GM12872 (cell line): Measurements from ENCODE around the gene SKI.

Experiments used
- TF ChIP-seq, protein P1 (sequence below): IDR thresholded peaks from 3 replicates; pipeline ENCODE4 v1.5.1; 2011; ENCODE audit warnings: low read depth, mild to moderate bottlenecking, low read length, moderate library complexity; ENCODE audit not compliant: insufficient read depth

Gene SKI

DNA sequence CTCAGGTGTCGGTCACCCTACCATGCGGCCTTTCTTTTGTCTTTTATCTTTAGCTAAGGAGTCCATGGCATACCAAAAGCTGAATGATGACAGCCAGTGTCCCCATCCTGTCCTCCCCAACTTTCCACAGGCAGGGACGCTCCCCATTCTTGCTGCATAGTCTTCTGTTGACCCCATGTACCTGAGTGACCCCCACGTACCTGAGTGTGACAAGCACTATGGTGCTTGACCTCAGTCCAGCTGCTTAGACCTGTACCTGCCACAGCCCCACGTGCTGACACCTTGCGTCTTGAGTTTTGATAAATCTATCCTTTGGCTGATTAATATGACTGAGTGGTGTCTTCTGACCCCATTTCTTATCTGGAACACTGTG is 26.9 kb downstream of the SKI start:
- TF ChIP-seq, protein P1, sequence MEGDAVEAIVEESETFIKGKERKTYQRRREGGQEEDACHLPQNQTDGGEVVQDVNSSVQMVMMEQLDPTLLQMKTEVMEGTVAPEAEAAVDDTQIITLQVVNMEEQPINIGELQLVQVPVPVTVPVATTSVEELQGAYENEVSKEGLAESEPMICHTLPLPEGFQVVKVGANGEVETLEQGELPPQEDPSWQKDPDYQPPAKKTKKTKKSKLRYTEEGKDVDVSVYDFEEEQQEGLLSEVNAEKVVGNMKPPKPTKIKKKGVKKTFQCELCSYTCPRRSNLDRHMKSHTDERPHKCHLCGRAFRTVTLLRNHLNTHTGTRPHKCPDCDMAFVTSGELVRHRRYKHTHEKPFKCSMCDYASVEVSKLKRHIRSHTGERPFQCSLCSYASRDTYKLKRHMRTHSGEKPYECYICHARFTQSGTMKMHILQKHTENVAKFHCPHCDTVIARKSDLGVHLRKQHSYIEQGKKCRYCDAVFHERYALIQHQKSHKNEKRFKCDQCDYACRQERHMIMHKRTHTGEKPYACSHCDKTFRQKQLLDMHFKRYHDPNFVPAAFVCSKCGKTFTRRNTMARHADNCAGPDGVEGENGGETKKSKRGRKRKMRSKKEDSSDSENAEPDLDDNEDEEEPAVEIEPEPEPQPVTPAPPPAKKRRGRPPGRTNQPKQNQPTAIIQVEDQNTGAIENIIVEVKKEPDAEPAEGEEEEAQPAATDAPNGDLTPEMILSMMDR: no peak

DNA sequence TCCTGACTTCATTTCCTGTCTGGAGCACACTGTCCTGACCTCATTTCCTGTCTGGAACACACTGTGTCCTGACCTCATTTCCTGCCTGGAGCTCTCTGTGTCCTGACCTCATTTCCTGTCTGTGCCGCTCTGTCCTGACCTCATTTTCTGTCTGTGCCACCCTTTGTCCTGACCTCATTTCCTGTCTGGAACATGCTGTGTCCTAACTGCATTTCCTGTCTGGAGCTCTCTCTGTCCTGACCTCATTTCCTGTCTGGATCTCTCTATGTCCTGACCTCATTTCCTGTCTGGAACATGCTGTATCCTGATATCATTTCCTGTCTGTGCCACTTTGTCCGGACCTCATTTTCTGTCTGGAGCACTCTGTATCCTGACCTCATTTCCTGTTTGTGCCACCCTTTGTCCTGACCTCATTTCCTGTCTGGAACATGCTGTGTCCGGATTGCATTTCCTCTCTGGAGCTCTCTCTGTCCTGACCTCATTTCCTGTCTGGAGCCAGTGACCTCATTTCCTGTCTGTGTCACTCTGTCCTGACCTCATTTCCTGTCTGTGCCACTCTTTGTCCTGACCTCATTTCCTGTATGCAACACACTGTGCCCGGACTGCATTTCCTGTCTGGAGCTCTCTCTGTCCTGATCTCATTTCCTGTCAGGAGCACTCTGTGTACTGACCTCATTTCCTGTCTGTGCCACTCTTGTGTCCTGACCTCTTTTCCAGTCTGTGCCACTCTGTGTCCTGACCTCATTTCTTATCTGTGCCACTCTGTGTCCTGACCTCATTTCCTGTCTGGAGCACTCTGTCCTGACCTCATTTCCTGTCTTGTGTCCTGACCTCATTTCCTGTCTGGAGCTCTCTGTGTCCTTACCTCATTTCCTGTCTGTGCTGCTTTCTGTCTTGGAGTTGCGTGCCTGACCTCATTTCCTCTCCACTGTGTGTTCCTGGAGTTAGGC is 27.6 kb downstream of the SKI start:
- TF ChIP-seq, protein P1: no peak

DNA sequence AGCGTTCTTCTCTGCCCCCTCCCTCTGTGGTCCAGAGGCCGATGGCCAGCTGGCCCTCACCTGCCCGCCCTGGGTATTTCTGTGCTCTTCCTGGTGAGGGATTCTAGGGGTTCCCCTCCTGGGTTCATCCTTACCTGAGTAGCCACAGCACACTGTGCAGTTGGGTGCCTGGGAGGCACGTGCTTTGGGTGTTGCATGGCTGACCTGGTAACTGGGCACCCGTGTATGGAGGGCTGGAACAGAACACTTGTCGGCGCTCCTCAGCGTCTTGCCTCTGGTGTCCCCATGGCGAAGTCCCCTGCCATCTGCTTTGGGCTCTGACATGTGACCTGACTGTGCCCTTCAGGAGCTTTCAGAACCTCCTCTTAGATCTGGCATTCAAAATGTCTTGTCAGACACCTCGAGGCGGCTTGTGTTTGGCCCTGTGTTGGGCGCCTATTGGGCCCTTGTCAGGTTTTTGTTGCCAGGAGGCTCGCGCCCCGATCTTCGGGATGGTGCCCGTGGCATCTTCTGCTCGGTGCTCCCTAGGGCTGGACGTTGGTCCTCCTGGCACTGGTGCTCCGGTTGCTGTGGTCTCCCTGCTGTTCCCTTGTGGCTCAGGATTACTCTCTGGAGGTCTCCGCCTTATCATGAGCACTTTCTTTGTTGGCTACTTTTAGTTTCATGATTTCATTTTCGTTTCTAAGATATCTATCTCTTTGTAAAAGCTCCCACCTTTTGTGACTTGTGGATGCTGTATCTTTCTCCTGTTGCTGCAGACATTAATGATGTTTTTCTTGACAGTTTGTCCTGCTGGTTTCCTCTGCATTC is 28.5 kb downstream of the SKI start:
- TF ChIP-seq, protein P1: no peak

DNA sequence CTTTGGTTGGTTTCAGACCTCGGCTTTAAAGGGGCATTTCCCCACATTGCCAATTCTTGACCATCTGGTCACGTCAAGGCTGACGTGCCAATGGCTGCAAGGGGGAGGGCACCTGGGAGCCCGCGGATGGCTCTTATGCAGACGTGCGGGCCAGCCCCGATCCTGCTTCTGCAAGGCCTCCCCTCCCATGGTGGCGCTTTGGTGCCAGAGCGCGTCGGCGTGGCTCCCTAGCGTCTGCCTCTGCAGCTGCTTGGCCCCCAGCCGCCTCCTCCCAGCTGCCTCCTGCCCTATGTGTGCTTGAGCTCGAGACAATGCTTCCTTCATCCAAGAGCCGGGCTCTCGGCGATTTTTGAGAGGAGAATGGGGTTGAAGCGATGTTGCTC is 29.1 kb downstream of the SKI start:
- TF ChIP-seq, protein P1: no peak

DNA sequence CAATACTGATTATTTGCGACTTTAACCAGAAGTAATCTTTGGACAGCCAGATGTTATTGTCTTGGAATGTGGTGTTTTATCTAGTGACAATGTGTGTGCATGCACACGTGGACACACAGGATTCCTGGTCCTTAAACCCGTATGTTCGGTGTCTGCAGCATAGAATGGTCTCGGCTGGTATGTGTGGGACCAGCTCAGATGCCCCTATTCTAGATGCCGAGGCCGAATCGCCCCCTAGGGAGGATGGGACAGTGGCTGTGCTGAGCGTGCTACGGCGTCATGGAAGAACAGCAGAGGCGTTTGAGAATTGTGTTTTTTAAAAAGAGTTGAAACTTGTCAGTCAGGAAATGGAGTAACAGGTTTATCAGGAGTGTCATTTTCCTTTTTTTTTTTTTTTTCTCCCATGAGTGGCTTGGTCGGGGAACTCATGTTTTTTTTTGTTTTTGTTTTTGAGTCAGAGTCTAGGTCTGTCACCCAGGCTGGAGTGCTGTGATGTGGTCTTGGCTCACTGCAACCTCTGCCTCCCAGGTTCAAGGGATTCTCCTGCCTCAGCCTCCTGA is 30.1 kb downstream of the SKI start:
- TF ChIP-seq, protein P1: no peak

DNA sequence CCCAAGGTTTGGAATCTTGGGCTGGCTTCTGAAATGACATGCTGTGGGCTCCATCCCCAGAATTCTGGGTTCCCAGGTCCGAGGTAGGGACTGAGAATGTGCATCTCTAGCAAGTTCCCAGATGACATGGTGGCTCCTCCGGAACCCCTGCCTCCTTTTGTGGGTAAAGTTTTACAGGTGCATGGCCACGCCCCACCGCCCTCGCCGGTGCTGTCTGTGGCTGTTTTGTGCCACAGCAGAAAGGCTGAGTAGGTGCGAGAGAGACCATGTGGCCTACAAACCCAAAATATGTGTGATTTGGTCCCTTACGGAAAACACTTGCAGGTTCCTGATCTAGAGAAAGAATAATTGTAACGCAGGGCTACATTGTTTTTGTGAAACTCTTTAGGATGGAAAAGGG is 30.9 kb downstream of the SKI start:
- TF ChIP-seq, protein P1: no peak
